HT1080 (cell line): ENCODE results near the gene USP15. TPM values are rescaled to one million over a fixed set of nuclear protein-coding genes. Genes with fewer than 3 reads are reported as not detected.

Experiments
- DNase-seq: peaks from one replicate; pipeline ENCODE4 v3.0.0-alpha.2; 2015; ENCODE audit warnings: low read depth
- polyA plus RNA-seq, 2 experiments: library from polyadenylated mRNA; depleted of rRNA; stranded (reverse); fragments of >200 nt; gene quantifications; 2 replicates each; pipeline ENCODE4 v1.2.3, GENCODE V29; 2015
- total RNA-seq: library from RNA; depleted of rRNA; stranded (reverse); fragments of >200 nt; shearing (Covaris generic); gene quantifications from 2 replicates; pipeline ENCODE4 v1.2.3, GENCODE V29; 2014; rRNA removed

USP15 gene
- 38.2 and 58.4 TPM in 2 replicates for total RNA-seq
- 37.9 and 38.2 TPM in 2 replicates for polyA plus RNA-seq (2015; cell fraction: cytosol; rRNA removed)
- 113 and 114 TPM in 2 replicates for polyA plus RNA-seq (2015; cell fraction: nucleus; rRNA removed)

GRCh38 chr12:62259993-62260732, at the start of gene USP15:
USP15 (plus strand) TSS chr12:62260404; CDS start chr12:62260415, 11 bp downstream.
- DNase-seq: peak; percentile 94

- peak; percentile 11 for DNase-seq
These were observed 49.8 kb upstream of the USP15 start for GRCh38 chr12:62210422-62210821.

- no peak for DNase-seq
These were observed 48.7 kb upstream of the USP15 start for GRCh38 chr12:62211510-62211909.

- no peak for DNase-seq
These were observed 45.4 kb upstream of the USP15 start for GRCh38 chr12:62214846-62215245.

GRCh38 chr12:62215506-62215905, 44.7 kb upstream of the USP15 start:
- no peak for DNase-seq

- DNase-seq: no peak
These were observed 42.6 kb upstream of the USP15 start for GRCh38 chr12:62217466-62218194.

- no peak for DNase-seq
These were observed 39.1 kb upstream of the USP15 start for GRCh38 chr12:62221107-62221506.

GRCh38 chr12:62224601-62225000, 35.6 kb upstream of the USP15 start:
- DNase-seq: no peak

- DNase-seq: no peak
These were observed 33.1 kb upstream of the USP15 start for GRCh38 chr12:62227091-62227490.

GRCh38 chr12:62230652-62231051, 29.6 kb upstream of the USP15 start:
- no peak for DNase-seq

GRCh38 chr12:62232143-62232729, 28.0 kb upstream of the USP15 start:
- DNase-seq: no peak

- no peak for DNase-seq
These were observed 26.4 kb upstream of the USP15 start for GRCh38 chr12:62233805-62234204.

GRCh38 chr12:62239571-62239970, 20.6 kb upstream of the USP15 start:
- DNase-seq: no peak

GRCh38 chr12:62247281-62248045, 12.7 kb upstream of the USP15 start:
- no peak for DNase-seq

- DNase-seq: no peak
These were observed 11.3 kb upstream of the USP15 start for GRCh38 chr12:62248873-62249272.

- DNase-seq: no peak
These were observed 10.8 kb upstream of the USP15 start for GRCh38 chr12:62249419-62249818.

- DNase-seq: peak; percentile 18
These were observed 9.3 kb upstream of the USP15 start for GRCh38 chr12:62250671-62251608.

GRCh38 chr12:62251609-62251958, 8.6 kb upstream of the USP15 start:
- no peak for DNase-seq

- DNase-seq: peak; percentile 20
These were observed 7.6 kb upstream of the USP15 start for GRCh38 chr12:62252576-62252975.

GRCh38 chr12:62254967-62255366, 5.2 kb upstream of the USP15 start:
- no peak for DNase-seq
